Measurements from ENCODE around the gene OR56B4. TPM values are rescaled to one million over a fixed set of nuclear protein-coding genes. Genes with fewer than 3 reads are reported as not detected.
A peak's percentile ranks its signal among the peaks of the same experiment; 100 is the strongest.
"Not testable (repeated sequence)": the region's sequence is repeated elsewhere in the genome, so short reads cannot be mapped to it uniquely, and the experiment has no call there.

OR56B4 gene, protein sequence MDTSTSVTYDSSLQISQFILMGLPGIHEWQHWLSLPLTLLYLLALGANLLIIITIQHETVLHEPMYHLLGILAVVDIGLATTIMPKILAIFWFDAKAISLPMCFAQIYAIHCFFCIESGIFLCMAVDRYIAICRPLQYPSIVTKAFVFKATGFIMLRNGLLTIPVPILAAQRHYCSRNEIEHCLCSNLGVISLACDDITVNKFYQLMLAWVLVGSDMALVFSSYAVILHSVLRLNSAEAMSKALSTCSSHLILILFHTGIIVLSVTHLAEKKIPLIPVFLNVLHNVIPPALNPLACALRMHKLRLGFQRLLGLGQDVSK
- total RNA-seq (2014; rRNA removed), result not detected in 2 replicates
- polyA plus RNA-seq (2012), result not detected

DNA sequence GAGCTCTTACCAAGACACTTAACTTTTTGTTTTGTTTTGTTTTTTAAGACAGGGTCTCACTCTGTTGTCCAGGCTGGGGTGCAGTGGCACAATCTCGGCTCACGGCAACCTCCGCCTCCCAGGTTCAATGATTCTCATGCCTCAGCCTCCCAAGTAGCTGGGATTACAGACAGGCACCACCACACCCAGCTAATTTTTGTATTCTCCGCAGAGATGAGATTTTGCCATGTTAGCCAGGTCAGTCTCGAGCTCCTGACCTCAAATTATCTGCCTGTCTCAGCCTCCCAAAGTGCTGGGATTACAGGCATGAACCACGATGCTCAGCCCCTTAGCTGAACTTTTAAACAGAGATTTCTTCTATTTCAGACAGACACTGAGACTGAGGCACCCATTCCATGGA is at the start of gene OR56B4:
OR56B4 (plus strand) TSS at position 301 of the 400 bp plus-strand sequence; CDS start at position 396, 95 bp downstream.
- DNase-seq (ENCODE audit: low read depth), result not testable (repeated sequence)

DNA sequence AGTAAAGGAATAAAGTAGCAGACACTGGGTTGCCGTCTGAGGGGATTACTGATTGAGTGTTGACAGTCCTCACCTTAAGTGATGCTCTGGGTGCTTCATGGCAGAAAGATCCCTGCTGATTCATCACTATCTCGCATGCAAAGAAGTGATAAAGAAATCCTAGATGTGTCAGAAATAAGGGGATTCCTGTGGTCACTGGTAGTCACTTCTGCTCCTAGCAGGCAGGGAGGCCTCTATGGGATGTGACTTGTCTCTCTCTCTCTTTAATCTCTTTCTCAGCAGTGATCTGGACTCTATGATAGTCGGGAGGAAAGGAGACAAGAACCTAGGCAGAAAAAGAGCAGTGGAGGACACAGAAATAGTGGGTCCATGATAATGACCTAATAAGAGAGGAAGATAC is 46.0 kb upstream of the OR56B4 start:
- peak; percentile 3 for DNase-seq (ENCODE audit: low read depth)

DNA sequence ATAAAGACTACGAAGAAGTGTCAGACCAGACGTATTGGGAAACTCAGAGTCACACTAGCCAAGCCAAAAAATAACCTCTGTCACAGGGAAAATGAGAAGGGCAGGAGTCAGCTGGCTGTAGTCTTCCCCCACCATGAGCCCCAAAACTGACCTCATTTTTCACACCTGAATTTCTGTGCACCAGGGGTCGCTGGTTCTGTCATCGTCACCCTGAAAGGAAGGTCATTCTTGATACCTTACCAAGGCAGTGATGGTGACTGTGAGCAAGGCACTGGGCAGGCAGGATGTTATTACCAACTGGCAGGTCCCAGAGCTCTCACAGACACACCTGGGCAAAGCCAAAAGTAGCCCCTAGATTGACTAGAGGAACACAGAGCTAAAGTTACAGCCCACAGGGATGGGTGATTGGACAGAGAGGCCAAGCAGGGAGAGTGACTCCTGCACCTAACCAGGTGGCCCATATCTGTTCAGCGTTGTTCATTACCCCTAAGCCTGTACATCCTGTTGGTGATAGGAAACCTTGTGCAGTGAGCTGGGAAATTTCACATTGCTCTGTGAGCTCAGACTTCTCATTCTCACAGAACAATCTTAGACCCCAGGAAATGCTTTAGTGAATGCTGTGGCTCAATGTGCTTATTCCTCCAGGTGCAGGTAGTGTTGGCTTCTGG is 44.7 kb upstream of the OR56B4 start:
- DNase-seq (ENCODE audit: low read depth), result no peak

DNA sequence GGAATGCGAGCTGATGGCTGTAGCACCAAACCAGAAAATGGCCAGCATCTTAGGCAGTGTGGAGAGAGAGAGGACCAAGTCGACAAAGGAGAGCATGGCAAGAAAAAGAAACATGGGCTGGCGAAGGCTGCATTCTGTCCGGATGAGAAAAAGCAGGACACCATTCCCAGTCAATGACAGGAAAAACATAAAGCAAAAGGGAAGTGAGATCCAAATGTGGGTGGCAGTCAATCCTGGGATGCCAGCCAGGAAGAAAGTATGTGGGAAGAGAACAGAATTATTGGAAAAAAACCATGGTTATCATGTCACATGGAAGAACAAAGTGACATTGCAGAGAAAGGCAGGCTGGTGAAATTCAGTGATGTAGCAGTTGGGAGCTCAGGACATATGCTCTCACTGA is 40.0 kb upstream of the OR56B4 start:
- no peak for DNase-seq (ENCODE audit: low read depth)

DNA sequence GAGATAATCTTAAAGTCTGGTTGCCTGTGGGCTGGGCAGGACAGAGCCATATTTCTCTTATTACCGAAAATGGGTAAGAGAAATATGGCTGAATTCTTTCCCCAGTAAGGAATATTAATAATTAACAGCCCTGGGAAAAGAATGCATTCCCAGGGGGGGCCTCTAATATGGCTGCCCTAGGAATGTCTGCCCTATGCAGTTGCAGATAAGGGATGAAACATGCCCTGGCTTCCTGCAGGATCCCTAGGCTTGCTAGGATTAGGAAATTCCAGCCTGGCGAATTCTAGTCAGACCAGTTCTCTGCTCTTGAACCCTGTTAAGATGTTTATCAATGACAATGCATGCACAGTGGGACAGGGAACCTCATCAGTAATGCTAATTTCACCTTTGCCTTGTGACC is 31.0 kb upstream of the OR56B4 start:
- not testable (repeated sequence) for DNase-seq (ENCODE audit: low read depth)

DNA sequence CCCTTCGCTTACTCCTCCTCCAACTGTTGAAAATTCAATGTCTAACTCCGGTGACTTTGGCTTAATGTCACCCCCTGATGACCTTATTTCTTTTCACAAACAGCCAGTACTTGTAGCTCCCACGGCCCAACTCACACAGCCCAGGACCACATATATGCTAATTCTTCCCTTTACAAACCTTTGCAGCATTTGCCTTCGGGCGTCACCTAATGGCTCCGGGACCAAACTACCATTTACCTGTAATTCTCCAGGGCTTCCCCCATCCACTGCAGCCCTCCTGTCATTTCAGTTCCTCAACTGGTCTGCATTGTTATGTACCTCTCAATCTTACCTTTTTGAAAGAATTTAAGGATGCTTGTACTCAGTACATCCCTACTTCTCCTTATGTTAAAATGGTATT is 29.8 kb upstream of the OR56B4 start:
- no peak for DNase-seq (ENCODE audit: low read depth)

DNA sequence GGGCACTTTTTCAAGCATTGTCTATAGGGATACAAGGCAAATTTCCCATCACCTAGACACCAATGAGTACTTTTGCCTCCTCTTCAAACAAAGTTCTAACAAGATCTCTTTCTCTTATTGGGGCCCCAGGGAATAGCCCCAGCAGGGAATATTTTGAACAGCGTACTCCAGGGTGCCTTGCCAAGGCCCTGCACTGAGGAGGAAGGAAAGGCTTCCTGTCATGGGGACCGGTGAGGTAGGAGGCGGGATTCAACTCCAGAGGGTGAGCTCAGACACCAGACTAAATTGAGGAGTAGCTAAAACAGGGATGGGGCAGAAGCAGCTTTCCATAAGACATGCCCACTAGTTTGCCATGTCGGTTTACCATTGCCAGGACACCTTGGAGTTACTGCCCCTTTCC is 28.0 kb upstream of the OR56B4 start:
- DNase-seq (ENCODE audit: low read depth), result no peak

DNA sequence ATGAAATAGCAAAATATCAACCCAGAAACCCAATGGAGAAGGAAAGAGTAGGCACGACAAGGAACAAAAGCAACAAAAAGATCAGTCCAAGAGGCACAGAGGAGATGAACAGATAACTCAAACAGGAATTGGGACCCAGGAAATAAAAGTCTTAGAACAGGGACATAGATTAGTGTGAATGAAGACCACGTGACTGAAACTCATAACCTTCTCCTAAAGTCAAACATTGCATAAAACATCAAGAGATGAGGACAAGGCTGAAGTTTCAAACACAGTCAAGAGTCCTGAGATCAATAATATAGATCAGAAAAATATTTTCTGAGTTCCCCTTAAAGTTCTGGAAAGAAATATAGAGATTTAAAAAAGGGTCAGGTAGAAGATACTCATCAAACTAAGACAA is 24.4 kb upstream of the OR56B4 start:
- no peak for DNase-seq (ENCODE audit: low read depth)

DNA sequence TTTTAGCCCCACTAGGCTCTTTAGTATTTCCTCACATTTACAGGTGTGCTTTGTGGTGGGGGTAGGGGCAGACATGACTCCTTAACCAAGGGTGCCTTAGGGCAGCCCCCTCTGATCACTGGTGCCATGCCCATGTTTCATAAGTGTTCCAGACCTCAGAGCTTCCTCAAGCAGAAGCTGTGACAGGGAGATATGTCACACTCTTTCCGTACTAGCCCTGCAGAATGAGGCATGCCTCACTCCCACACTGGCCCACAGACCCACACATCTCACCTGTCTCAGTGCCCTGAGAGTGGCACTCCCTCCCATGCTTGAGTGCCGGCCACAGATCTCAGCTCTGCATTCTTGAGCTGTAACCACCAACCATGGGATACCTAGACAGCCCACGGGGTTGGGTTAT is 22.9 kb upstream of the OR56B4 start:
- DNase-seq (ENCODE audit: low read depth), result no peak

DNA sequence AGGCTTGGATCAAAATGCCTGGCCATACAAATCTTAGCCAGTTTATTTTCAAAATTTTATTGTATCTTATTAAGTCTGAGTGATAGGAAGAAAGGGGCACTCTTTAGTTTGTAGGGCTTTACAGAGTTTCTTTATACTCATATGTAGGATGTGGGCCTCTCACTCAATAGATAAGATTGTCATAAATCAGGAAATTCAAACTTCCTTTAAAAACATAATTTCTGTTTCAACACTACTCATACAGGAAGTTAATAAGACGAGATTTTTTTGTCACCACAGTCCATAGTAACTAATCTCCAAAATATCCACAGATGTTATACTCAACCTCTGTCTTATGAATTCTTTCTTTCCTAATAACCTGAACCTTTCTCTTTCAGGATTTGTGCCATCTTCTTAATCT is 13.3 kb upstream of the OR56B4 start:
- DNase-seq (ENCODE audit: low read depth), result no peak

DNA sequence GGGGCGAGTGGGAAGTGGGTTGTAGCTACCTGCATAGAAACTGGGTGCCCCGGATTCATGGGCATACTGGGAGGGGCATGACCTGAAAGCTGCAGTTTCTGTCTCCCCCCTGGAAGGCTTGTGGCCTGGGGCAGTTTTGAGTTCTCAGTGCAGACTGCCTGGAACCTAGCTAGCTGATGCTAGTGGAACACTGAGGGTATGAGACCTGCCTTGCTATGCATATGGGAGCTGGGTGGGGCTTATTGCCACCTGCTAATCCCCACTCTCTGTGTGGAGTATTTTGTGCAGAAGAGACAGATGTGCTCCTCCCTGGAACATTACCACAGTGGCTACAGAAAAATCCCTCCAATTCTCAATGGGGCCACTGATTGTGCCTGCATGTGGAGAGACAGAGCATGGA is 11.7 kb upstream of the OR56B4 start:
- no peak for DNase-seq (ENCODE audit: low read depth)

DNA sequence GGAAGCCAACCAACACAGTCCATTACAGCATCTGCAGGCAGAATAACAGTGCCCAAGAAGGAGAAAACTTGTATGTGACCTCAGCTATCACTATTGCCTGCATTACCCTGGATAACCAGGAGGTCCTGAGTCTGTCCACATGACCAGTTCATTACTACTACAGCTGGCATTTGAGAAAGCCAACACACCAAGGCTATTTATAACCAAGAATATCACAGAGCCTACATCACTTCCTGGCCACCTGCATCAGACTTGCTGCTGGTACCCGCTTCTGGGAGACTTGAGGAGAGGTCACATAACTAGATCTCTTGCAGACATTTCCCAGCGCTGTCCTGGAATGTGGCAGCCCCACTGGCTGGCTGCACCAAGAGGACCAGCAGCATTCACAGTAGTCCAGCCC is 11.1 kb upstream of the OR56B4 start:
- DNase-seq (ENCODE audit: low read depth), result no peak

DNA sequence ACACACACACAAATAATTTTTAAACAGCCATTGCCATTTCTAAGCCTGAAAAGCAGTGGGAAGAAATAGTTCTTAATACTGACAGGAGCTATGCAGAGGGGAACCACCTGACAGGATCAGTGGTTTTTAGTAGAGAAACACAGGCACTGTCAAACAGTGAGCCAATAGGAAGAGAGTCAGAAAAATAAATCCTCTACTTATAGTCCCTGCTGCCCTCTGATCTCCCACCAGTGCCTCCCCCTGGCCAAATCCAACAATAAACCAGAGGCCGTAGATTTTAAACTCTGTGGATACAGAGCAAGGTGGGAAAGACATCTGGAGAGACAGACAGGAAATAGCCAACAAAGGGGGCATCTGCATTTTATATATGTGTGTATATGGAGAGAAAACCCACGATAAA is 7.9 kb upstream of the OR56B4 start:
- no peak for DNase-seq (ENCODE audit: low read depth)

DNA sequence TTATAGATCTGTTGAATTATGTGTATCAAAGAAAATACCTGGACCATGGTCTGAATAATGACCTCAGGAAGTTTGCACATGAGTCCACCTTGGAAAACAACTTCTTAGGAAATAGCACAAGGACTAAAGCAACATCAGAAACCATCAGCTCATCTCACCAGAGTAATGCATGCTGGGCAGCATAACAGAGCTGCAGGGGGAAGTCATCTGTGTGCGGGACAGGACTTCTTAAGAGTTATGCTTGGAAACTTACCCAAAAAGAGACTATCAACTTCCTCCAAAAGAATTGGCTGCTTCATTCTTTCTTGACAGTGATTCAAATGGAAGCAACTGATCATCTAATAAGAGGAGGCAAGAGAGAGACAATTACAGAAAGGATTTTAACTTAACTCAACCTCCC is 2.5 kb downstream of the OR56B4 start:
- DNase-seq (ENCODE audit: low read depth), result no peak

DNA sequence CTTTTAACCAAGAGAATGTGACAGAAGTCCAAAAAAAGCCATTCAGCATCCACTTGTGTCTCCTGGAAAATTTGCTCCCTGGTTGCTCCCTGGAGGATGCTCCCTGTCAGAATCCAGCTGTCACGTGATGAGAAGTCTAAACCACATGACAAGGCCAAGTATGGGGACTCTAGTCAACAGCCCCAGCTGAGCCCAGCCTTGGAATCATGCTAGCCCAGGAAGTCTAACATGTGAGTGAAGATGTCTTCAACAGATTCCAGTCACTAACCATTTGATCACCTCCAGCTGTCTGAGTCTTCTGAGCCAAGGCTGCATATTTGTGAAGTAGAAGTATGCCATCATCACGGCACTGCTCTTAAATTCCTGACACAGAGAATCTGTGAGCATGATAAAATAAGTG is 4.2 kb downstream of the OR56B4 start:
- DNase-seq (ENCODE audit: low read depth), result no peak

DNA sequence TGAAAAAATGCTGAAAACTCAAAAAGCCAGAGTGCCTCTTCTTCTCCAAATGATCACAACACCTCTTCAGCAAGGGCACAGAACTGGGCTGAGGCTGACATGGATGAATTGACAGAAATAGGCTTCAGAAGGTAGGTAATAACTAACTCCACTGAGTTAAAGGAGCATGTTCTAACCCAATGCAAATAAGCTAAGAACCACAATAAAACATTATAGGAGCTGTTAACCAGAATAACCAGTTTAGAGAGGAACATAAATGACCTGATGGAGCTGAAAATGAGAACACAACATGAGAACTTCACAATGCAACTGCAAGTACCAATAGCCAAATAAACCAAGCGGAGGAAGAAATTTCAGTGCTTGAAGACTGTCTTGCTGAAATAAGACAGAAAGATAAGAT is 9.2 kb downstream of the OR56B4 start:
- no peak for DNase-seq (ENCODE audit: low read depth)

DNA sequence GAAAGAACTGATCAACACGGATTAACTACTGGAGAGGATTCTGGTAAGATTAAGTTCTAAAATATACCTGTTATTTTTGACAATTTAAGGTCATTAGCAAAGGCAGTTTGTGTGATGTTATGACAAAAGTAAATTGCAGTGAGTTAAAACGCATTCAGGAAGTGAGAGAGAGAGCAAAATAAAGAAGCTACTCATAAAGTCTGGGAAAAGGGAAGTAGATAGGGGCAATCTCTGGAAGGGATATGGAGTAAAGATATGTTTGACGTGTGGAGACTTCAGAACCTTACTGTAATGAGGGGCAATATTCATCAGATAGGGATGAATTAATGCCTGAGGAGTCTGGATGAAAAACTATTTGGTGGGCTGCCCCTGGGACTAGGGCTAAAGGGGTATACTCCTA is 16.8 kb downstream of the OR56B4 start:
- no peak for DNase-seq (ENCODE audit: low read depth)

DNA sequence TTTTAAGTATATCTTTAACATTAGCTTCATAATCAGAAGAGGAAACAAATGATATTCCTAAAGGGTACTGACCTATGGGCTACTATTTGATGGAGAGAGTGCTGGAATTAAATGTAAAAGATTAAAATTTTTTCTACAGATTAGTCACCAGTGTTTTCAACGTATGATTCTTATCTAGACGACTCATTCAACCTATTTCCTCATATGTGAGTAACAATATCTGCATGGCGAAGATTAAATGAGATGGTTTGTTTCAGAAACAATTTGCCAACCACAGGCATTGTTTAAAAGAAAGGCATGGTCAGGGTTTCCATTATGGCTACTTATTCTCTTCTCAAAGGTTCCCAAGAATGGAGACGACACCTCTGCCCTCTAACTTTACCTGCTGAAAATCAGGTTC is 20.4 kb downstream of the OR56B4 start:
- DNase-seq (ENCODE audit: low read depth), result peak; percentile 1

DNA sequence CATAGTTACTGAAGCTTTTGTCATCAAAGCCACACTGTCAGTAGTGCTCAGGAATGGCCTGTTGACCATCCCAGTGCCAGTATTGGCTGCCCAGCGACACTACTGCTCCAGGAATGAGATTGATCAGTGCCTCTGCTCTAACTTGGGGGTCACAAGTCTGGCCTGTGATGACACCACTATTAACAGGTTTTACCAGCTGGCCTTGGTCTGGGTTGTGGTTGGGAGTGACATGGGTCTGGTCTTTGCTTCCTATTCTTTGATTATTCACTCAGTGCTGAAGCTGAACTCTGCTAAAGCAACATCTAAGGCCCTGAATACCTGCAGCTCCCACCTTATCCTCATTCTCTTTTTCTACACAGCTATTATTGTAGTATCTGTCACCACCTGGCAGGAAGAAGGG is 21.5 kb downstream of the OR56B4 start:
- no peak for DNase-seq (ENCODE audit: low read depth)

DNA sequence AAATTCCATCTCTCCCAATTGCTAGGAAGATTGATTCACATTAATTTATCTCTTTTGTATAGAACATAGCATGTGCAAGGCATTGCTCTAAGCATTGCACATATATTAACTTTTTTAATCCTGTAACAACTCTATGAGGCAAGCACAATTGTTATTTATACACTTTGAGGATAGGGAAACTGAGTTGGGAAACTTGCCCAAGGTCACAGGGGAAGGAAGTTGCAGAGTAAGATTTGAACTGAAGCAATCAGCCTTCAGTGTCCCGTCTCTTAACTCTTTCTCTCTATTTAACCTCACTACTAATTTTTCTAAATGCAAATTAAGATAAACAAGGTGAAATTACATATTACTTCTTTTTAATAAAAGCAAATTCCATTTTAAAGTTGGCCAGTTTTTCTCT is 22.2 kb downstream of the OR56B4 start:
- no peak for DNase-seq (ENCODE audit: low read depth)

DNA sequence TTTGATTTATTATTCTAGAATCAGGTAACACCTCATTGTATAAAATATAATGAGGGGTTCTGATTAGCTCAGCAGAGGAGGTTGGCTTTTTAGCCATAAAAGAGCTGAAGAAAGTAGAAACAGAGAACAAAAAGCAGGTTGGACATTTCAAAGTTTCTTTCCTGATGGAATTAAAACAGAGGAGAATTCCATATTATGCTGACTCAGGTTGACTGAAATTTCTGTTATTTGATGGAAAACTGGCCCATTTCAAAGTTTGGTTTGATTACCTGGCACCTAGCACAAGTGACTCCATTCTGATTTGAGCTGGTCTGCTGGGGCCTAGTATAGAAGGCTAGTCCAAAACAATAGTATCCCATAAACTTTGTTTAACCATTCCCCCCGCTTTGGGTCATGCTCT is 24.9 kb downstream of the OR56B4 start:
- no peak for DNase-seq (ENCODE audit: low read depth)

DNA sequence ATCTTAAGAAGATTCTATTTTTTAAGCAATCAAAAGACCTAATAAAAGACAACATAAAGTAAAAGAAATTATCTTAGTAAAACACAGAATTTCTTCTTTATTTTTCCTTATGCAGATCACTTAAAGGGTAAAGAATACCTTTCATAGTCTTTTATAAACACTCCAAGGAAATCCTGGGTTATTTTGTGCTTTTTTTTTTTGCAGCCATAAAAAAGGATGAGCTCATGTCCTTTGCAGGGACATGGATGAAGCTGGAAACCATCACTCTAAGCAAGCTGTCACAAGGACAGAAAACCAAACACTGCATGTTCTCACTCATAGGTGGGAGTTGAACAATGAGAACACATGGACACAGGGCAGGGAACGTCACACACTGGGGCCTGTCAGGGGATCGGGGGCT is 28.5 kb downstream of the OR56B4 start:
- DNase-seq (ENCODE audit: low read depth), result not testable (repeated sequence)

DNA sequence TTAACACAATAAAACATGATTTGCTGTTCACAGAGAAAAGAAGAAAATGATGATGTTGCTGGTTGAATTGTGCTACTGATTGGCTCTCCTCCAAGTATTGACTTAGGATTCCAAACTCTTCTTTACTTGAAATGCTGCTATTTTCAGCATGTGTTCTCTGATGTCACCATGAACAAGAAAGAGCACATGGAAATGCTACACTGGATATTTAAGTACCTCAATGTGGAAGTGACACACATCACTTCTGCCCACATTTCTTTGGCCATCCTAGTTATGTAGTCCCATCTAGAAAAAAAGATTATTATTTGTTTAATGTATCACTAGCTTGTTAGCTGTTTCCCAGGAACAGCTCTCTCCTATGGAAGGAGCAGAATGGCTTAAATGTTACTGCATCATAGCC is 35.5 kb downstream of the OR56B4 start:
- no peak for DNase-seq (ENCODE audit: low read depth)

Data from LHCN-M2 (cell line).